Measurements from ENCODE around the gene MIF4GD. TPM values are rescaled to one million over a fixed set of nuclear protein-coding genes. Genes with fewer than 3 reads are reported as not detected.

Gene MIF4GD
- total RNA-seq, 1 experiment from 2014 or later: 26.1 TPM

GRCh38 chr17:75313941-75314551 is 43.0 kb upstream of the MIF4GD start:
- WGBS (ENCODE audit: extremely low coverage, insufficient read length, low lambda C conversion rate): no CpG with 5 or more reads among the region's 14 CpGs
- H2BK5ac ChIP-seq (ENCODE audit: insufficient read length, low read length): no peak overlapping the region
- H3K23ac ChIP-seq (ENCODE audit: insufficient read length, low read depth, low read length): no peak overlapping the region
- H4K20me1 ChIP-seq (ENCODE audit: control insufficient read depth, insufficient read depth, insufficient read length): no peaks in the 10 kb centered on the region
- H2AFZ ChIP-seq (ENCODE audit: low read length): no peak overlapping the region
- H2BK15ac ChIP-seq (ENCODE audit: low read depth, low read length): no peak overlapping the region
- no peaks in the 10 kb centered on the region; the same call in 1 of the 2 replicates for H3K27me3 Mint-ChIP-seq (ENCODE audit: low read depth)
- no peaks in the 10 kb centered on the region for H3K79me1 ChIP-seq (ENCODE audit: insufficient read depth, low read depth, low read length, poor library complexity, severe bottlenecking)
- no peak overlapping the region for H2BK20ac ChIP-seq (ENCODE audit: low read depth, low read length, poor library complexity, severe bottlenecking)
- H3K4me3 Mint-ChIP-seq: no peak overlapping the region
- H3K4me2 ChIP-seq (ENCODE audit: insufficient read depth, insufficient read length, low read length): no peak overlapping the region
- H3K18ac ChIP-seq (ENCODE audit: insufficient read length, low read depth, low read length): no peak overlapping the region
- TF ChIP-seq CTCF (conservative IDR thresholded peaks at IDR 0.05): no peak
- no peak overlapping the region for H4K91ac ChIP-seq (ENCODE audit: insufficient read length, low read depth, low read length)
- DNase-seq: no peak
- no peak overlapping the region for H4K8ac ChIP-seq (replicated peaks; ENCODE audit: insufficient read length, low read depth, low read length)
- no peak overlapping the region for H2BK12ac ChIP-seq (ENCODE audit: insufficient read length, low read depth, low read length)
- no peak overlapping the region for H4K5ac ChIP-seq (ENCODE audit: insufficient read length, low read depth, low read length)
- no peaks in the 10 kb centered on the region for H3K23me2 ChIP-seq (ENCODE audit: insufficient read length, low read depth, low read length, poor library complexity, severe bottlenecking)
- H3K79me2 ChIP-seq (ENCODE audit: insufficient read depth, low read length): no peaks in the 10 kb centered on the region
- H3K36me3 Mint-ChIP-seq (ENCODE audit: insufficient read depth in 1 of 3, low read depth in 3 of 3): peaks cover 0 to 4% (median 0%) of the 10 kb centered on the region in 3 experiments; a peak in 1 of 7 replicates
- H3K9ac ChIP-seq (ENCODE audit: extremely low read depth, insufficient read length, low read length): no peak overlapping the region
- no peak overlapping the region for H3K27ac ChIP-seq (ENCODE audit: insufficient read length, low read depth, low read length)
- no peaks in the 10 kb centered on the region; the same call in 1 of the 2 replicates for H3K27me3 ChIP-seq (ENCODE audit: insufficient read depth, low read length)
- no peak overlapping the region for H2BK120ac ChIP-seq (ENCODE audit: low read depth, low read length, poor library complexity, severe bottlenecking)
- H3T11ph ChIP-seq (ENCODE audit: low read length): no peak overlapping the region
- H3K4me1 ChIP-seq (ENCODE audit: insufficient read depth, low read length): no peaks in the 10 kb centered on the region
- no peak overlapping the region for H2AK5ac ChIP-seq (ENCODE audit: insufficient read length, low read length)
- peak overlapping the region in 1 of 3 experiments; percentile 39; a peak in 1 of 7 replicates for H3K27ac Mint-ChIP-seq
- H3K9me3 Mint-ChIP-seq: no peaks in the 10 kb centered on the region
- no peak overlapping the region for H3K56ac ChIP-seq (ENCODE audit: insufficient read length, low read depth, low read length)
- H3K9me3 ChIP-seq (ENCODE audit: control insufficient read depth, low read depth, low read length): no peaks in the 10 kb centered on the region
- no peak overlapping the region for H3K14ac ChIP-seq (ENCODE audit: insufficient read depth, low read length)
- peaks cover 11 to 19% of the 10 kb centered on the region in 2 experiments for H3K4me1 Mint-ChIP-seq
- no peak overlapping the region for H3K4ac ChIP-seq (ENCODE audit: low read depth, low read length)

Measured in H9 (cell line).